Activated CD4-positive, CD25-positive, alpha-beta regulatory T cell treated with anti-CD3 and anti-CD28 coated beads, Interleukin-2, amount 50 U/mL, for 24 hours (primary cell): ENCODE data around the gene COPZ2.
"Not testable (repeated sequence)": the region's sequence is repeated elsewhere in the genome, so short reads cannot be mapped to it uniquely, and the experiment has no call there.

Experiments
- ATAC-seq, 2 donors: fragments of 150-1000 bp; cut with Tn5 transposase; one replicate each; pipeline ENCODE4 v1.10.0; 2021; ENCODE audit warnings: mild to moderate bottlenecking in 1 of 2, moderate library complexity in 1 of 2

COPZ2 gene

DNA sequence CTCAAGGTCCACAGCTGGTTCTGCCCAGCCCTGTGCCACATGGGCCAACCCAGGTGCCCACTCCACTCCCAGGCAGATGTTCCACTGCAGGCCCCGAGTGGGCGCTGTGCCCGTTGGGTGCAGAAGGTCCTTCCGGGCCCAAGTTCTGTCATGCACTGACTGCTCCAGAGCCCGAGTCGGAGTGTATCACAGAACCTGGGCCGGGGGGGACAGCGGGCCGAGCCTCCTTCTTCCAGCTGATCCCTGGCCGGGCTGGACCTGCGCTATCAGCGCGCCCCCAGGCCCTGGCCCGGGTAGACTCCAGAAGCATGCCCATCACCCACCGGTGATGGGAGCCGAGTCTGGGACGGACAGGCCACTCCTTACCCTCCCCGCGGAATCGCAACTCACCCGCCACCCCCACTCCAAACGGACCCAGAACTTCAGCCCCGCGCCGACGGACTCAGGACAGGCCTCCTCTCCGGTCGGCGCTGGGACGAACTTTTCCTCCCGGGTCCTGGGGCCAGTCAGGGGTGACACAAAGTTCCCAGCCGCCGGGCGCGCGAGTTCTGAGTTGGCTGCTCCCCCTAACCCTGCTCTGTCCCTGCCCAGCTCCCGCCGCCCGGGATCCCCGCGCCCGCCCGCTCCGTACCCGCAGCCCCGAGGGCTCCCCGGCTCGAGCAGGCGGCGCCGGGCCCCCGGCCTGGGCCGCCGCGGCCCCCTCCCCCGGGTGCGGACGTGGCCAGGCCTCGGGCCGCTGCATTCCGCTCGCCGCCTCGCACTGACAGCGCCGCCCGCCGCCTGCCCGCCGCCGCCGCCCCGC is at the start of gene COPZ2:
Gene COPZ2, minus strand, starts transcription at position 762 of the 802 bp plus-strand sequence. Its CDS starts 20 bp downstream, at position 742.
- peak; percentile 81 to 85 for ATAC-seq

- ATAC-seq, result no peak
Observed at GRCh38 chr17:48084932-48085331, 47.3 kb upstream of the COPZ2 start.

- no peak for ATAC-seq
Observed at GRCh38 chr17:48081858-48082257, 44.3 kb upstream of the COPZ2 start.

- not testable (repeated sequence) for ATAC-seq
Observed at GRCh38 chr17:48077152-48077551, 39.6 kb upstream of the COPZ2 start.

GRCh38 chr17:48074322-48075081 is 36.9 kb upstream of the COPZ2 start:
- ATAC-seq, result peak; percentile 68 to 72

DNA sequence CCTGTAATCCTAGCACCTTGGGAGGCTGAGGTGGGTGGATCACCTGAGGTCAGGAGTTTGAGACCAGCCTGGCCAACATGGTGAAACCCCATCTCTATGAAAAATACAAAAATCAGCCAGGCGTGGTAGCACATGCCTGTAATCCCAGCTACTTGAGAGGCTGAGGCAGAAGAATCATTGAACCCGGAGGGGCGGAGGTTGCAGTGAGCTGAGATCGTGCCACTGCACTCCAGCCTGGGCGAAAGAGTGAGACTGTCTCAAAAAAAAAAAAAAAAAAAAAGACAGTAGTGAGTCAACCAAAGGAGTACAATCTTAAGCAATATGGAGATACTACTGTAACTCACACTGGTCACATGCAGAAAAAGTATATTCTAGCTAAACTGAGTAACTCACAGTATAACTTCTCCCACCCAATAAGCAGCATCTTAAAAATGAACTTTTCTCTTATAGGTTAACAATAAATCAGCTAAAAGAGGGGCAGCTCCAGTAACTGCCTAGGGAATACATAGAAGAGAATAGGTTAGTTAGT is 36.0 kb upstream of the COPZ2 start:
- not testable (repeated sequence) for ATAC-seq

DNA sequence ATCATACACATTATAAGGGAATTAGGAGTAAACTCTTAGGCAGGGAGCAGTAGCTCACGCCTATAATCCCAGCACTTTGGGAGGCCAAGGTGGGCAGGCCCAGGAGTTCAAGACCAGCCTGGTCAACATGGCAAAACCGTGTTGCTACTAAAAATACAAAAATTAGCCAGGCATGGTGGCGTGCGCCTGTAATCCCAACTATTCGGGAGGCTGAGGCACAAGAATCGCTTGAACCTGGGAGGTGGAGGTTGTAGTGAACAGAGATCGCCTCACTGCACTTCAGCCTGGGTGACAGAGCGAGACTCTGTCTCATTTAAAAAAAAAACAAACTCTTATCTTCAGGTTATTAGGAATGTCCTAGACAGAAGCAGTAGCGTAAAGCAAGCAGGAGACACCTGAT is 35.2 kb upstream of the COPZ2 start:
- not testable (repeated sequence) for ATAC-seq

DNA sequence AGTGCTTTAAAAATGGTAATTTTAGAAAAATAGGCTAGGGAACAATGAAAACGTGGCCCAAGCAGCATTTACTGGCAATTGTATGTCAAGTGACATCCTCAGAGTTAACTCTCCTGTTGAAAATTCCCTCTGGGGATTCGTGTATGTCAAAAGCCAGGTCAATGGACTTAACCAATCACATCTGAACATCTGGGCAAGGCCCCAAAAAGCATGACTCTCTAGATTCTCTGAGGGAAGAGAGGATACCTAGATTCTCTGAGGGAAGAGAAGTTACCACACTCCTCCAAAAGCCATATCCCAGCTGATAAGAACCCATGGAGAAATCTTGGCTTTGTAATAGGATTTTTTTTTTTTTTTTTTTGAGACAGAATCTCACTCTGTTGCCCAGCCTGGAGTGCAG is 34.1 kb upstream of the COPZ2 start:
- ATAC-seq, result no peak

DNA sequence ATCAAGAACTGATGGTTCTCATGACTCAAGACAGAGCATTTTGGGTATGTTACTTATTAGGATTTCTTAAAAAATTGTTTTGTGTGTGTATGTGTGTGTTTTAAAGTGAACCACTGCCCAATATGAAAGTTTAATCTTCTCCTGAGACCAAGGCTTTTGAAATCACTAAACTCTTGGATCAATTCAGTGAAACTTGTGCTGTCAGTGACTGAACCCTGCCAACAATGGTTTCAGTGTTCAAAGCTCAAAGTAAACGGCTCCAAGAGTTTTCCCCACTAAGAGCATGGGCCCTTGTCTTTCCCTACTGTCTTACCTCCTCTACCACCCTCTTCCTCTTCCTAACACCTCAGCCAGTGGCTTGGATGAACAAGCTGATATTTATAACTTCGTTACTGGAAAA is 32.6 kb upstream of the COPZ2 start:
- ATAC-seq, result no peak

GRCh38 chr17:48068491-48068961 is 30.9 kb upstream of the COPZ2 start:
- peak in 1 of 2 donors; percentile 64 for ATAC-seq

GRCh38 chr17:48067808-48068207 is 30.2 kb upstream of the COPZ2 start:
- ATAC-seq, result not testable (repeated sequence)

GRCh38 chr17:48067245-48067644 is 29.6 kb upstream of the COPZ2 start:
- no peak for ATAC-seq

- ATAC-seq, result no peak
Observed at GRCh38 chr17:48066656-48067055, 29.1 kb upstream of the COPZ2 start.

DNA sequence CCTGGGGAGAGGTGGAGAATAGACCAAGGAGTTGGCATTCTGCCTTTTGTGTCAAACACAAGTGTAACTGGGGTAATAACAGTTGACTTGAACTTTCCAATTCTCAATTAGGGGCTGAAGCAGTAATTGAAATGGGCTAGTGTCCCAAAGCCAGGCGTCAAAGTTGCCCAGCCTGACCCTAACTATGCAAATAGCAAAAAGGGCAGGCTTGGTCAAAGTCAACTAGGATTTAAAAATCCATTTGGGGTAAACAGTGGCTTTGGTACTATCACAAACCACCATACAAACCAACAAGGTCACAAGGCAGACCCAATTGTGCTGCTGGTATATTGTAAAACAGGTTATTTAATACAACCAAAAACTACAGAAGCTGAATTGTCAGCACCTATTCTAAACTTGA is 28.6 kb upstream of the COPZ2 start:
- ATAC-seq, result no peak

DNA sequence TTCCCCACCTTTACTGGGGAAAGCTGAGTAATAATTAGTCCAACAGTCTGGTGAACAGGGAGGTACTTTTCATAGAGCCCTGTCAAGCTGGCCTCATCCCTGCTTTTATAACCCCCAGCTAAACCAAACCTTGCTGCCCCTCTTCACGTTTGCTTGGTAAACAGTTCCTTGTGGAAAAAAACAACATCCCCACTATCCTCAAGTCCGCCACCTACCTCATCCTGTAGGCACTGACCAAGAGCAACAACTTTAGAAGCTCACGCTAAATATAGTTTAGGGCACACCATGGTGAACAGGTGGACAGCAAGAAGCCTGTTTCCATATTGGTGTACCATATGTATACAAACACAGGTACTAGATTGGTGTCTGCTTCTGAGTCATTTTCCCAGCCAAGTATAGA is 27.0 kb upstream of the COPZ2 start:
- no peak for ATAC-seq

GRCh38 chr17:48062273-48062672 is 24.7 kb upstream of the COPZ2 start:
- ATAC-seq, result no peak

GRCh38 chr17:48060249-48060648 is 22.7 kb upstream of the COPZ2 start:
- ATAC-seq, result no peak

GRCh38 chr17:48059125-48059668 is 21.6 kb upstream of the COPZ2 start:
- ATAC-seq, result no peak

GRCh38 chr17:48058393-48059124 is 21.0 kb upstream of the COPZ2 start:
- ATAC-seq, result no peak

DNA sequence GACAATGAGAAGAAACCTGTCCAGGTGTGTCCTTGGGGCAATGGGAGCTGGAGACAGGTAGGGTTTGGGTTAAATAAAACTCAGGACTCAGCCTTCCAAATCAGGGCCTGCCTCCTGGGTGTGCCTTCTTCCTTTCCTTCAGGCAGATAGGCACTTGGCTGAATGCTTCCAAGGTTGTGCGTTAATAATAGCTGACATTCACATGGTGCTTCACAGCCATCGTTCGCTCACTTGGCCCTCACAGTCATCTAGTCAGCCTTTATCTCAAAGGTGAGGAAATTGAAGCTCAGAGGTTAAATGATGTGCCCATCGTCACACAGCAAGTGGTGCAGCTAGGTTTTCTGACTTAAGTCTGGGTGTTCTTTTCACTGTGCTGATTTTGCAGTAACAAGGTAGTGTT is 20.0 kb upstream of the COPZ2 start:
- no peak for ATAC-seq

DNA sequence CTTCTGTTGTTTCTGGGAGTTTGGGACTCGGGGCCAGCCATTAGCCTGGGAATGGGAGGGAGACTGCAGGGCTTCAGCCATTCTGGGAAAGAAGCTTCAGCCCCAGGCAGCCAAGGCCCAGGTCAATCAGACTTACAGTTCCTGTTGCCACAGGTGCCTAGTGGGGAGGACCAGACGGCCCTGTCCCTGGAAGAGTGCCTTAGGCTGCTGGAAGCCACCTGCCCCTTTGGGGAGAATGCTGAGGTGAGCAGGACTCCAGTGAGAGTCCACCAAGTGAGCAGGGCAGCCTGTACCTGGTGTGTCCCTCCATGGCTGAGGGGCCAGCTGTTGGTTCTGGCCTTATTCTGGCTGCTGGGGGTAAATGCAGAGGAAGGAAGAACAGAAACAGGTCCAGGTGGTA is 19.3 kb upstream of the COPZ2 start:
- no peak for ATAC-seq

- ATAC-seq, result no peak
Observed at GRCh38 chr17:48056246-48056745, 18.7 kb upstream of the COPZ2 start.
